Measurements from ENCODE around the gene EXO1.
"Not testable (repeated sequence)": the region's sequence is repeated elsewhere in the genome, so short reads cannot be mapped to it uniquely, and the experiment has no call there.

Gene EXO1

GRCh38 chr1:241847796-241848685, at the start of gene EXO1:
Gene EXO1 (plus strand): TSS chr1:241848204. CDS start chr1:241850426, 2,222 bp downstream.
- peak within 1 kb of the TSS; percentile 57 for H3K4me3 ChIP-seq (ENCODE audit: severe bottlenecking)
- DNase-seq (ENCODE audit: low spot score) (peak; percentile 81), ATAC-seq (ENCODE audit: low read depth) (peak; percentile 91)
- TF ChIP-seq CTCF (IDR thresholded peaks at IDR 0.05; ENCODE audit: poor library complexity, severe bottlenecking): peak; percentile 39
- peak within 1 kb of the TSS; percentile 84 for H3K27ac ChIP-seq (ENCODE audit: poor library complexity, severe bottlenecking)
- H3K27me3 ChIP-seq (ENCODE audit: insufficient read depth, poor library complexity, severe bottlenecking): no peaks in the 10 kb centered on the region
- H3K36me3 ChIP-seq (ENCODE audit: low read depth): peaks cover 29% of the 10 kb centered on the region
- peaks cover 3% of the 10 kb centered on the region for H3K4me1 ChIP-seq (ENCODE audit: insufficient read depth, poor library complexity, severe bottlenecking)
- H3K9me3 ChIP-seq (ENCODE audit: severe bottlenecking): no peaks in the 10 kb centered on the region

- Histone ChIP-seq H3K27ac (ENCODE audit: poor library complexity, severe bottlenecking) (no peak overlapping the region), H3K4me1 (ENCODE audit: insufficient read depth, poor library complexity, severe bottlenecking) (no peaks in the 10 kb centered on the region), H3K9me3 (ENCODE audit: severe bottlenecking) (no peaks in the 10 kb centered on the region), H3K36me3 (ENCODE audit: low read depth) (no peaks in the 10 kb centered on the region), H3K27me3 (ENCODE audit: insufficient read depth, poor library complexity, severe bottlenecking) (no peaks in the 10 kb centered on the region), H3K4me3 (ENCODE audit: severe bottlenecking) (no peak overlapping the region)
- DNase-seq (ENCODE audit: low spot score) (no peak), ATAC-seq (ENCODE audit: low read depth) (no peak)
- TF ChIP-seq CTCF (IDR thresholded peaks at IDR 0.05; ENCODE audit: poor library complexity, severe bottlenecking): no peak
Observed at GRCh38 chr1:241799416-241799815, 48.6 kb upstream of the EXO1 start.

GRCh38 chr1:241800640-241801039, 47.4 kb upstream of the EXO1 start:
- H3K4me1 ChIP-seq (ENCODE audit: insufficient read depth, poor library complexity, severe bottlenecking): no peaks in the 10 kb centered on the region
- H3K4me3 ChIP-seq (ENCODE audit: severe bottlenecking): no peak overlapping the region
- DNase-seq (ENCODE audit: low spot score) (no peak), ATAC-seq (ENCODE audit: low read depth) (no peak)
- TF ChIP-seq CTCF (IDR thresholded peaks at IDR 0.05; ENCODE audit: poor library complexity, severe bottlenecking): no peak
- H3K36me3 ChIP-seq (ENCODE audit: low read depth): no peaks in the 10 kb centered on the region
- H3K27ac ChIP-seq (ENCODE audit: poor library complexity, severe bottlenecking): no peak overlapping the region
- no peaks in the 10 kb centered on the region for H3K9me3 ChIP-seq (ENCODE audit: severe bottlenecking)
- no peaks in the 10 kb centered on the region for H3K27me3 ChIP-seq (ENCODE audit: insufficient read depth, poor library complexity, severe bottlenecking)

GRCh38 chr1:241802863-241803262, 45.1 kb upstream of the EXO1 start:
- Histone ChIP-seq H3K27ac (ENCODE audit: poor library complexity, severe bottlenecking) (no peak overlapping the region), H3K27me3 (ENCODE audit: insufficient read depth, poor library complexity, severe bottlenecking) (no peaks in the 10 kb centered on the region), H3K36me3 (ENCODE audit: low read depth) (no peaks in the 10 kb centered on the region), H3K9me3 (ENCODE audit: severe bottlenecking) (no peaks in the 10 kb centered on the region), H3K4me3 (ENCODE audit: severe bottlenecking) (no peak overlapping the region), H3K4me1 (ENCODE audit: insufficient read depth, poor library complexity, severe bottlenecking) (no peaks in the 10 kb centered on the region)
- no peak for TF ChIP-seq CTCF (IDR thresholded peaks at IDR 0.05; ENCODE audit: poor library complexity, severe bottlenecking)
- DNase-seq (ENCODE audit: low spot score) (no peak), ATAC-seq (ENCODE audit: low read depth) (peak; percentile 38; the same call in 1 of the 3 replicates)

- not testable (repeated sequence) for ATAC-seq (ENCODE audit: low read depth); H3K36me3 ChIP-seq (ENCODE audit: low read depth); H3K27me3 ChIP-seq (ENCODE audit: insufficient read depth, poor library complexity, severe bottlenecking); H3K9me3 ChIP-seq (ENCODE audit: severe bottlenecking); H3K4me3 ChIP-seq (ENCODE audit: severe bottlenecking); H3K4me1 ChIP-seq (ENCODE audit: insufficient read depth, poor library complexity, severe bottlenecking); H3K27ac ChIP-seq (ENCODE audit: poor library complexity, severe bottlenecking); DNase-seq (ENCODE audit: low spot score)
Observed at GRCh38 chr1:241804706-241805105, 43.3 kb upstream of the EXO1 start.

All from RWPE2 (cell line).